Measurements from ENCODE around the gene KIF6. TPM values are rescaled to one million over a fixed set of nuclear protein-coding genes. Genes with fewer than 3 reads are reported as not detected.

KIF6 gene
- total RNA-seq, 4 donors from 2014 or later = 0.83 to 2.6 (median 1.1) TPM

GRCh38 chr6:39666706-39667489, 58.3 kb downstream of the KIF6 start:
- TF ChIP-seq POLR2AphosphoS5 (IDR thresholded peaks at IDR 0.05) (no peak), POLR2A (IDR thresholded peaks at IDR 0.05; ENCODE audit: low read depth) (no peak), EP300 (IDR thresholded peaks at IDR 0.05) (no peak)
- TF ChIP-seq, protein P1, sequence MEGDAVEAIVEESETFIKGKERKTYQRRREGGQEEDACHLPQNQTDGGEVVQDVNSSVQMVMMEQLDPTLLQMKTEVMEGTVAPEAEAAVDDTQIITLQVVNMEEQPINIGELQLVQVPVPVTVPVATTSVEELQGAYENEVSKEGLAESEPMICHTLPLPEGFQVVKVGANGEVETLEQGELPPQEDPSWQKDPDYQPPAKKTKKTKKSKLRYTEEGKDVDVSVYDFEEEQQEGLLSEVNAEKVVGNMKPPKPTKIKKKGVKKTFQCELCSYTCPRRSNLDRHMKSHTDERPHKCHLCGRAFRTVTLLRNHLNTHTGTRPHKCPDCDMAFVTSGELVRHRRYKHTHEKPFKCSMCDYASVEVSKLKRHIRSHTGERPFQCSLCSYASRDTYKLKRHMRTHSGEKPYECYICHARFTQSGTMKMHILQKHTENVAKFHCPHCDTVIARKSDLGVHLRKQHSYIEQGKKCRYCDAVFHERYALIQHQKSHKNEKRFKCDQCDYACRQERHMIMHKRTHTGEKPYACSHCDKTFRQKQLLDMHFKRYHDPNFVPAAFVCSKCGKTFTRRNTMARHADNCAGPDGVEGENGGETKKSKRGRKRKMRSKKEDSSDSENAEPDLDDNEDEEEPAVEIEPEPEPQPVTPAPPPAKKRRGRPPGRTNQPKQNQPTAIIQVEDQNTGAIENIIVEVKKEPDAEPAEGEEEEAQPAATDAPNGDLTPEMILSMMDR (IDR thresholded peaks at IDR 0.05) = no peak
- no peaks in the 10 kb centered on the region for H3K9me3 ChIP-seq
- WGBS = 56% methylated on average over 9 of the region's 9 CpGs
- H3K27ac ChIP-seq (replicated peaks in 1 of 4) = peak overlapping the region; percentile 20 to 58 (median 44)
- H3K27me3 ChIP-seq = no peaks in the 10 kb centered on the region
- no peaks in the 10 kb centered on the region for H3K36me3 ChIP-seq
- no peak for DNase-seq (ENCODE audit: extremely low spot score)
- peaks cover 0 to 60% (median 44%) of the 10 kb centered on the region in 4 donors for H3K4me1 ChIP-seq
- no peak overlapping the region for H3K4me3 ChIP-seq
- intact Hi-C loops (cut with DNase I) = no loop called here

- Histone ChIP-seq H3K4me3 (no peak overlapping the region), H3K27ac (replicated peaks in 1 of 4) (peak overlapping the region in 3 of 4 donors; percentile 30 to 50 (median 38)), H3K4me1 (peaks cover 0 to 52% (median 39%) of the 10 kb centered on the region in 4 donors), H3K27me3 (no peaks in the 10 kb centered on the region), H3K9me3 (no peaks in the 10 kb centered on the region), H3K36me3 (no peaks in the 10 kb centered on the region)
- no peak for DNase-seq (ENCODE audit: extremely low spot score)
- TF ChIP-seq, protein P1 (IDR thresholded peaks at IDR 0.05) = no peak
- 17% methylated on average over 1 of the region's 1 CpG for WGBS
- intact Hi-C loops (cut with DNase I) = no loop called here
These were observed 59.3 kb downstream of the KIF6 start for GRCh38 chr6:39665861-39666260.

- Histone ChIP-seq H3K9me3 (no peaks in the 10 kb centered on the region), H3K36me3 (no peaks in the 10 kb centered on the region), H3K27ac (replicated peaks in 1 of 4) (no peak overlapping the region), H3K4me1 (peaks cover 0 to 42% (median 34%) of the 10 kb centered on the region in 4 donors), H3K27me3 (no peaks in the 10 kb centered on the region), H3K4me3 (no peak overlapping the region)
- TF ChIP-seq, protein P1 (IDR thresholded peaks at IDR 0.05) = peak in 1 of 3 experiments; percentile 8
- no peak for TF ChIP-seq POLR2AphosphoS5 (IDR thresholded peaks at IDR 0.05)
- TF ChIP-seq EP300 (IDR thresholded peaks at IDR 0.05) = no peak
- no peak for DNase-seq (ENCODE audit: extremely low spot score)
- WGBS = 52% methylated on average over 4 of the region's 4 CpGs
- intact Hi-C loops (cut with DNase I) = loop anchor here (5.0 kb wide), 1 partner anchor 52 kb away; no protein-coding TSS in a partner anchor
These were observed 61.0 kb downstream of the KIF6 start for GRCh38 chr6:39664173-39664572.

DNA sequence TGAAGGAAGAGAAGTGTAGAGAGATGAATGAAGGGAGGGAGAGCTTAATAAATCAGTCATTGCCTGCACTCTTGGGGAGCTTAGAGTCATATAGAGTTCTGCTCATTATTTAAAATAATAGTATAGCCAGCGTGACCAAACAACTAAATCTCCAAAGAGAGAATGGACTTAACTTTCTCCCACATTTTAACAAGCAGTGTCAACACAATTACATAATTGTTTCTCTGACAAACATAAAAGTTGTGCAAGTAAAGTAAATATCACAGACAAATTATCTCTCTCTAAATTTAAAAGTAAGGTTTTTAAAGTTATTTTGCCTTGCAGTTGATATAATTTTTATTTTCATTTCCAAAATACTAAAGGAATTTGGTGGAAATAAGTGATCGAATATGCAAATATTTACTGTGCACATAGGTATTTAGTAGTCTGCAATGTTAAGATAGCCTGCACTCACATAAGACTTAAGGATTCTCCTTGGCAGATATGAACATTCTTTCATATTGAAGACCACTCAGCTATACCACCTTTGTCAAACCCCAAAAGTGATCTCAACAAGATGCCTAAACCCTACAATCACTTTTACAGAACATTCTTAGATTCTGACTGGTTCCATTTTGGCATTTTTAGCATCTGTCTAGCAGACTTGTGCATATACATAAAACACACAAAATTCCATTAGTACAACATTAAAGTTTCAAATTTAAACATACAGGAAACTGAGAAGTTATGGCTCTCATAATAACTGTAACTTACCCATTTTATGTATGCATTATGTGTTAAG, 67.7 kb downstream of the KIF6 start:
- no peak for DNase-seq (ENCODE audit: extremely low spot score)
- Histone ChIP-seq H3K36me3 (no peaks in the 10 kb centered on the region), H3K9me3 (no peaks in the 10 kb centered on the region), H3K27me3 (no peaks in the 10 kb centered on the region), H3K4me3 (no peak overlapping the region), H3K27ac (replicated peaks in 1 of 4) (no peak overlapping the region), H3K4me1 (no peaks in the 10 kb centered on the region)
- WGBS = 97% methylated on average over 2 of the region's 2 CpGs
- TF ChIP-seq, protein P1 (IDR thresholded peaks at IDR 0.05) = no peak
- TF ChIP-seq EP300 (IDR thresholded peaks at IDR 0.05) = no peak
- TF ChIP-seq POLR2A (IDR thresholded peaks at IDR 0.05; ENCODE audit: low read depth) = no peak
- TF ChIP-seq POLR2AphosphoS5 (IDR thresholded peaks at IDR 0.05) = no peak
- intact Hi-C loops (cut with DNase I) = no loop called here

All from esophagus muscularis mucosa (tissue), 4 donors.